RWPE2 (cell line): ENCODE data around the gene BBX.

ENCODE experiments used
- ATAC-seq: fragments of 200-7000 bp; cut with Tn5 transposase; 3 replicates; pipeline ENCODE4 v1.9.1; 2021; ENCODE audit warnings: low read depth
- DNase-seq: peaks from one replicate; pipeline ENCODE4 v3.0.0-alpha.2; 2020; ENCODE audit warnings: low spot score
- H3K27ac ChIP-seq: fragments of 450-650 bp; 2 replicates; pipeline ENCODE4 v1.5.1; 2017; ENCODE audit warnings: mild to moderate bottlenecking; ENCODE audit not compliant: poor library complexity, severe bottlenecking
- H3K27me3 ChIP-seq: fragments of 250-450 bp; sonication (Bioruptor Pico); 2 replicates; pipeline ENCODE4 v1.5.1; 2021; ENCODE audit warnings: mild to moderate bottlenecking, moderate library complexity; ENCODE audit not compliant: insufficient read depth, poor library complexity, severe bottlenecking
- H3K36me3 ChIP-seq: fragments of 250-450 bp; sonication (Bioruptor Pico); 2 replicates; pipeline ENCODE4 v1.5.1; 2020; ENCODE audit warnings: low read depth, mild to moderate bottlenecking, moderate library complexity
- H3K4me1 ChIP-seq: fragments of 250-450 bp; sonication (Bioruptor Pico); 2 replicates; pipeline ENCODE4 v1.5.1; 2021; ENCODE audit warnings: mild to moderate bottlenecking, moderate library complexity; ENCODE audit not compliant: insufficient read depth, poor library complexity, severe bottlenecking
- H3K4me3 ChIP-seq: fragments of 250-450 bp; sonication (Bioruptor Pico); 2 replicates; pipeline ENCODE4 v1.5.1; 2021; ENCODE audit warnings: mild to moderate bottlenecking, moderate library complexity; ENCODE audit not compliant: severe bottlenecking
- H3K9me3 ChIP-seq: fragments of 250-450 bp; sonication (Bioruptor Pico); 2 replicates; pipeline ENCODE4 v1.5.1; 2021; ENCODE audit warnings: mild to moderate bottlenecking, moderate library complexity; ENCODE audit not compliant: severe bottlenecking
- CTCF ChIP-seq: fragments of 450-650 bp; IDR thresholded peaks from one replicate; pipeline ENCODE4 v1.5.1; 2017; ENCODE audit warnings: mild to moderate bottlenecking, moderate library complexity; ENCODE audit not compliant: poor library complexity, severe bottlenecking

BBX gene

DNA sequence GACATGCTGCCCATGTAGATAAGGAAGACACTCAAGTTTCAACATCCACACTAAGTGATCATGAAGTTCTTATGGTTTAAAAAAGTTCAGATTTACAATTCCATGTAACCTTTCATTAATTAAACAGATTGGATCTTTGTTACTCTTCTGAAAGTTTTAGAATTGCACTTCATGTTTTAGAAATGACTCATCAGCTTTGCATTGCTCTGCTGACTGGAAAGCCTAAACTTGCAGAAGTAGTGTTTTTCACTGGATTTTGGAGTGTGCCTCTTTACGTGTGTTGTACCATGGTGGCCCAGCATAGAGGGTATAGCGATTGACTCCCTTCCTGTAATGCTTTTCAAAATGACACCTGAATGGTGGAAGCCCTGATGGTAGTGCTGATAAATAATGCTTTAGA is 157.9 kb downstream of the BBX start:
- no peak for TF ChIP-seq CTCF
- H3K36me3 ChIP-seq: no peaks in the 10 kb centered on the region
- no peaks in the 10 kb centered on the region for H3K9me3 ChIP-seq
- H3K27me3 ChIP-seq: no peaks in the 10 kb centered on the region
- DNase-seq: no peak
- no peak overlapping the region for H3K4me3 ChIP-seq
- no peak overlapping the region for H3K27ac ChIP-seq
- no peak for ATAC-seq
- peaks cover 4% of the 10 kb centered on the region for H3K4me1 ChIP-seq

DNA sequence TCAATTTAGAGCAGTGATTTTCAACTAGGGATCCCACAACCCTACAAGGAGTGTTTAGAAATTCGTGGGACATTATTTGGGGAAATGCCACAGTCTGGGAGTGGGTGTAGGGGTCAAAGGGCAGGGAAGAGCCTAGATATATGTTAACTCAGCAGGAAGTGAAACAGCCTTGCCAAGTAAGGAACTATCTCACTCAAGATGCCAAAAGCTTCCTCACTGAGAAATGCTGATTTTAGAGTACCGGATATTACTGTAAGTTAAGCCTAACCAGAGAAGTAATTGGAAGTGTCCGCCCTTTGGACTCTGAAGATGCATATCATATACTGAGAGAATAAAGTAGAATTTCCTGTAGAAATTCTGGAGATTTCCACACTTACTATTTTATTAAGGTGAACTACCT is 158.6 kb downstream of the BBX start:
- no peaks in the 10 kb centered on the region for H3K9me3 ChIP-seq
- DNase-seq (no peak), ATAC-seq (no peak)
- H3K4me3 ChIP-seq: no peak overlapping the region
- H3K36me3 ChIP-seq: no peaks in the 10 kb centered on the region
- no peak for TF ChIP-seq CTCF
- H3K4me1 ChIP-seq: peaks cover 4% of the 10 kb centered on the region
- no peak overlapping the region for H3K27ac ChIP-seq
- no peaks in the 10 kb centered on the region for H3K27me3 ChIP-seq

- H3K4me3 ChIP-seq: no peak overlapping the region
- no peak for ATAC-seq
These were observed 159.8 kb downstream of the BBX start for GRCh38 chr3:107682580-107682979.

DNA sequence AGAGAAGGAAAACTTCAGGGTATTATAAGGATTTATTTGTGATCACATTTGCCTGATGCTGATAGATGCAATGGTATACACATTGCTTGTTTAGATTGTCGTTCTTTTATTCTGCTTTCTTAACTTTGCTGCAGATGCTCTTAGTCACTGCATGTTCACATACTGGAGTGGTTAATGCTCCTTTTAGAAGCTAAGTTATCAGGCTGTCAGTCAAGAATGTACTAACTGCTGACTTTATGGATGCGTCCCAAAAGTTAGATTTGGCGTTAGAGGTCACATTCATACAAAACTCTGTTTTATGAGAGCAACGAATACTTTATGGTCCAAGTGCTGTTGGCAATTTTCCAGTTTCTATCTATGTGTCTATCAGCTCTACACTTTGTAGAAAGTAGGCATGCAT is 160.7 kb downstream of the BBX start:
- Histone ChIP-seq H3K9me3 (no peaks in the 10 kb centered on the region), H3K4me1 (peaks cover 4% of the 10 kb centered on the region), H3K27ac (no peak overlapping the region), H3K4me3 (no peak overlapping the region), H3K27me3 (no peaks in the 10 kb centered on the region), H3K36me3 (no peaks in the 10 kb centered on the region)
- TF ChIP-seq CTCF: no peak
- DNase-seq: no peak
- ATAC-seq: no peak

More at GRCh38 chr3:107682580-107682979, 159.8 kb downstream of the BBX start:
- no peak for DNase-seq
- no peak for TF ChIP-seq CTCF
- Histone ChIP-seq H3K27ac (no peak overlapping the region), H3K9me3 (no peaks in the 10 kb centered on the region), H3K27me3 (no peaks in the 10 kb centered on the region), H3K4me1 (peaks cover 4% of the 10 kb centered on the region), H3K36me3 (no peaks in the 10 kb centered on the region)

DNA sequence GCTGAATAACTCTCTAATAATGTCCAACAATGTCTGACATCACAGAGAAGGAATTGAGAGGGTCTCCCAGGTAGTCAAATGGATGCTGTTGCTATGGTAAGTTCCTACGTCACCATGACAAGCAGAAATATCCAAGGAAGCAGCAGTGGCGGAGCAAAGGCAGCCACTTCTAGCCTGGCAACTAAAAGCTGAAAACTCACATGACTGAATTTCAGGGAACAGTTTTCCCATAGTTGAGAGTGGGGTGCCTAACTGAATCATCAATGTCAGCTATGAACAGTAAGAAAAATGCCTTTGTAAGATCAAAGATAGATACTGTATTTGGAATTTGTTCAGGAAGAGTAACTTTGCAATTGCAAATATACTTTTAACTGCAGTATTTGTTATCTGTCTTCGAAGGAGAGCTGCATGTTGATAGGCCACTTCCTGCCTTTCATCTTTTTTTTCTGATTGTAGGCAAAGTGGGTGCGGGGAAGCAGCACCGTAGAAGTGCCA is 161.7 kb downstream of the BBX start:
- TF ChIP-seq CTCF: no peak
- no peak overlapping the region for H3K4me3 ChIP-seq
- H3K27me3 ChIP-seq: no peaks in the 10 kb centered on the region
- DNase-seq: no peak
- H3K36me3 ChIP-seq: no peaks in the 10 kb centered on the region
- H3K4me1 ChIP-seq: peaks cover 14% of the 10 kb centered on the region
- H3K27ac ChIP-seq: no peak overlapping the region
- ATAC-seq: no peak
- no peaks in the 10 kb centered on the region for H3K9me3 ChIP-seq
